K562 (cell line): ENCODE results near the gene CNKSR3. TPM values are rescaled to one million over a fixed set of nuclear protein-coding genes. Genes with fewer than 3 reads are reported as not detected.

Experiments used
- ATAC-seq: fragments of 200-7000 bp; cut with Tn5 transposase; 3 replicates; pipeline ENCODE4 v1.9.1; 2020; ENCODE audit warnings: moderate library complexity
- BruUV-seq: library from RNA; stranded (reverse); fragments of 400-500 nt; replicated peaks from 2 replicates; lab custom pipeline; 2021; lab: Mats Ljungman, UMichigan
- CTCF ChIA-PET: fragments of 300-600 bp; formaldehyde crosslinking; extraction: SDS; loops from one replicate; lab custom pipeline; 2021; ENCODE audit warnings: low intra/inter-chr PET ratio; lab: Yijun Ruan, JAX
- POLR2A ChIA-PET: fragments of 300-600, 350-650 bp; sonication (Branson Sonifier 250); formaldehyde crosslinking; extraction: SDS; loops from one replicate; lab custom pipeline; 2021; ENCODE audit warnings: antibody characterized with exemption, inconsistent platforms; lab: Yijun Ruan, JAX
- DNase-seq, 4 experiments: peaks; one replicate each; pipeline versions ENCODE4 v3.0.0 to v3.0.0-alpha.2; 2011 to 2018; ENCODE audit warnings: low spot score in 3 of 4, mixed read lengths in 3 of 4; ENCODE audit errors: extremely low read depth in 1 of 4
- FAIRE-seq: peaks from 2 replicates; lab custom pipeline; 2011; peaks lifted over from hg19 to GRCh38; lab: Jason Lieb, UNC
- H2AFZ ChIP-seq: 2 replicates; pipeline ENCODE4 v1.6.0; 2011; ENCODE audit warnings: low read depth, low read length, control low read depth, inconsistent platforms
- H3K27ac ChIP-seq: fragments of 200-600 bp; 3 replicates; pipeline ENCODE4 v1.8.0; 2011; ENCODE audit warnings: low read depth, mild to moderate bottlenecking, control low read depth, inconsistent platforms, low read length, moderate library complexity, mixed read lengths; ENCODE audit errors: extremely low read depth
- H3K27me3 ChIP-seq, 2 experiments: fragments of 300-600 bp in 1 of 2; 2 replicates in 1 of 2; 3 replicates in 1 of 2; pipeline versions ENCODE4 v1.6.0 to v1.8.0; 2011; ENCODE audit warnings: inconsistent platforms in 2 of 2, low read length in 2 of 2, mild to moderate bottlenecking in 1 of 2, mixed read lengths in 1 of 2, moderate library complexity in 1 of 2; ENCODE audit not compliant: control insufficient read depth in 2 of 2, insufficient read depth in 2 of 2
- H3K36me3 ChIP-seq: fragments of 300-600 bp; 3 replicates; pipeline ENCODE4 v1.8.0; 2011; ENCODE audit warnings: mild to moderate bottlenecking, low read length, inconsistent platforms; ENCODE audit not compliant: control insufficient read depth, insufficient read depth
- H3K4me1 ChIP-seq, 2 experiments: fragments of 200-600 bp in 1 of 2; replicated peaks in 1 of 2; 2 replicates in 1 of 2; 3 replicates in 1 of 2; pipeline versions ENCODE4 v1.5.1 to v1.8.0; 2011; ENCODE audit warnings: inconsistent platforms in 2 of 2, low read length in 2 of 2, mild to moderate bottlenecking in 1 of 2, mixed read lengths in 1 of 2, moderate library complexity in 1 of 2; ENCODE audit not compliant: control insufficient read depth in 2 of 2, insufficient read depth in 2 of 2
- H3K4me2 ChIP-seq: 2 replicates; pipeline ENCODE4 v1.6.1; 2011; ENCODE audit warnings: low read length, control low read depth, inconsistent platforms, mixed read lengths; ENCODE audit not compliant: insufficient read depth
- H3K4me3 ChIP-seq: fragments of 200-600 bp; sonication (generic), shearing (Covaris generic); 2 replicates; pipeline ENCODE4 v1.5.1; 2016; ENCODE audit warnings: control low read depth, inconsistent platforms
- H3K79me2 ChIP-seq: fragments of 200-600 bp; 3 replicates; pipeline ENCODE4 v1.8.0; 2011; ENCODE audit warnings: low read length, inconsistent platforms; ENCODE audit not compliant: control insufficient read depth, insufficient read depth
- H3K9ac ChIP-seq, 2 experiments: 2 replicates each; pipeline versions ENCODE4 v1.6.0 to v1.6.1; 2011; ENCODE audit warnings: low read depth in 2 of 2, low read length in 2 of 2, control low read depth in 1 of 2, inconsistent platforms in 1 of 2, mild to moderate bottlenecking in 1 of 2, mixed read lengths in 1 of 2; ENCODE audit not compliant: insufficient read depth in 1 of 2
- H3K9me1 ChIP-seq: one replicate; pipeline ENCODE4 v1.6.0; 2011; ENCODE audit warnings: inconsistent platforms, mild to moderate bottlenecking, low read length, moderate library complexity; ENCODE audit not compliant: control insufficient read depth, insufficient read depth
- H3K9me3 ChIP-seq: replicated peaks from 2 replicates; pipeline ENCODE4 v1.5.1; 2011; ENCODE audit warnings: low read depth, low read length, inconsistent platforms; ENCODE audit not compliant: control insufficient read depth, insufficient read depth
- H4K20me1 ChIP-seq: replicated peaks from 2 replicates; pipeline ENCODE4 v1.6.1; 2011; ENCODE audit warnings: low read length, inconsistent platforms, mixed read lengths; ENCODE audit not compliant: control insufficient read depth, insufficient read depth
- CC2D1A ChIP-seq: fragments of 450-650 bp; IDR thresholded peaks from 2 replicates; pipeline ENCODE4 v1.6.1; 2017; ENCODE audit warnings: mild to moderate bottlenecking
- ETV6 ChIP-seq, 3 experiments: fragments of 150-350 bp in 1 of 3; sonication (generic) in 1 of 3; formaldehyde crosslinking in 1 of 3; IDR thresholded peaks; 2 replicates each; pipeline versions ENCODE4 v1.6.1 to v1.8.0; 2014 to 2022; ENCODE audit warnings: borderline replicate concordance in 2 of 3, low read depth in 2 of 3, antibody characterized with exemption in 1 of 3, low read length in 1 of 3, mild to moderate bottlenecking in 1 of 3, missing genetic modification reagents in 1 of 3
- FOXJ2 ChIP-seq: fragments of 200-800 bp; sonication (Bioruptor generic); IDR thresholded peaks from 2 replicates; pipeline ENCODE4 v1.6.1; 2016; ENCODE audit warnings: missing genetic modification characterization, missing compliant biosample characterization
- FOXP1 ChIP-seq: sonication (generic); formaldehyde crosslinking; IDR thresholded peaks from 2 replicates; pipeline ENCODE4 v1.8.0; 2022; ENCODE audit warnings: mild to moderate bottlenecking, missing genetic modification reagents
- JUN ChIP-seq, 2 experiments: sonication (generic) in 1 of 2; formaldehyde crosslinking in 1 of 2; IDR thresholded peaks; 2 replicates each; pipeline versions ENCODE4 v1.6.1 to v1.8.0; 2012 to 2022; ENCODE audit warnings: borderline replicate concordance in 2 of 2, mild to moderate bottlenecking in 2 of 2, improper control_type of control experiment in 1 of 2, low read depth in 1 of 2, low read length in 1 of 2, missing genetic modification reagents in 1 of 2
- POLR2AphosphoS5 ChIP-seq: IDR thresholded peaks from 2 replicates; pipeline ENCODE4 v1.6.1; 2011; ENCODE audit warnings: mild to moderate bottlenecking, low read depth, low read length, moderate library complexity; ENCODE audit not compliant: control insufficient read depth, insufficient read depth
- WGBS: fragments of 100-300 bp; shearing (Covaris generic); methylation state at CpG from one replicate; pipeline ENCODE4 v1.1.6; 2016; ENCODE audit warnings: low coverage, mixed read lengths; ENCODE audit not compliant: insufficient coverage; ENCODE audit errors: missing lambda C conversion rate; 5-methylcytosine and 5-hydroxymethylcytosine counted together
- in situ Hi-C: fragments of 300-500 bp; cut with MboI; formaldehyde crosslinking; loops from 4 replicates; pipeline ENCODE4 v1.15.0; 2018; ENCODE audit warnings: inconsistent platforms, mixed read lengths
- intact Hi-C: fragments of 100-400 bp; cut with micrococcal nuclease; formaldehyde crosslinking; loops from 2 replicates; pipeline ENCODE4 v1.14.2; 2022
- polyA plus RNA-seq, 8 experiments: library from polyadenylated mRNA; depleted of rRNA in 4 of 8; stranded (reverse) in 5 of 8; unstranded in 3 of 8; fragments of >200 nt; fragmentation: Nextera tagmentation in 2 of 8; fragmentation: Illumina TruSeq in 1 of 8; extraction: Ambion mirVana in 2 of 8; extraction: Trizol in 1 of 8; gene quantifications; 2 replicates each; pipeline versions ENCODE4 v1.2.1 to v1.2.3, GENCODE V29; 2011 to 2014; ENCODE audit warnings: inconsistent platforms in 1 of 8, missing spikeins in 1 of 8
- total RNA-seq, 7 experiments: library from RNA; depleted of rRNA in 6 of 7; stranded (reverse); fragments of >200 nt in 6 of 7; fragmentation: Illumina TruSeq in 2 of 7; extraction: Trizol in 2 of 7; gene quantifications; 2 replicates each; pipeline versions ENCODE4 v1.2.1 to v1.2.3, GENCODE V29; 2011 to 2021; ENCODE audit warnings: low replicate concordance in 1 of 7
- TF ChIP-seq, protein P1 (sequence below): fragments of 250-450 bp; sonication (Bioruptor Pico); IDR thresholded peaks from 2 replicates; pipeline ENCODE4 v1.5.1; 2021; ENCODE audit warnings: mild to moderate bottlenecking
- TF ChIP-seq, protein P2 (sequence below): fragments of 450-650 bp; IDR thresholded peaks from 2 replicates; pipeline ENCODE4 v1.6.1; 2016; ENCODE audit warnings: missing biosample characterization, missing genetic modification characterization
- TF ChIP-seq, protein P3 (sequence below): fragments of 450-650 bp; formaldehyde crosslinking; conservative IDR thresholded peaks from 2 replicates; pipeline ENCODE4 v1.4.0; 2022; ENCODE audit warnings: mild to moderate bottlenecking, missing genetic modification characterization
- TF ChIP-seq, protein P4 (sequence below): fragments of 250-450 bp; sonication (Bioruptor Pico); IDR thresholded peaks from 2 replicates; pipeline ENCODE4 v1.8.0; 2021; ENCODE audit warnings: borderline replicate concordance, mild to moderate bottlenecking, moderate library complexity; ENCODE audit not compliant: poor library complexity, severe bottlenecking

Gene CNKSR3
- total and polyA plus RNA-seq, 9 of the 15 experiments (the other 6 are each of a cell fraction or from before 2014, with no cell fraction given) = 4.5 to 29.6 (median 9.5) TPM

DNA sequence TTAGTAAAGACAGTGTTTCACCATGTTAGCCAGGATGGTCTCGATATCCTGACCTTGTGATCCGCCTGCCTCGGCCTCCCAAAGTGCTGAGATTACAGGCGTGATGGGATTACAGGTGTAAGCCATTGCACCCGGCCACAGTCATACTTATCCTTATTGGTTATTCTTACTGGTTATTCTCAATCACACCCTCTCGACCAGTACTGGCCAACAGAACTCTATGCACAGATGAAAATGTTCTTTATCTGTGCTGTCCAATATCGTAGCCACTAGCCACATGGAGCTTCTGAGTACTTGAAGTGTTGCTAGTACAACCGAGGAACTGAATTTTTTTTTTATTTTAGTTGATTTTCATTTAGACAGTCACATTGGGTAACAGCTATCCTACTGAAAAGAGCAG is 63.5 kb downstream of the CNKSR3 start:
- ChIA-PET POLR2A (interaction anchor here (0.7 to 0.8 kb wide), 2 partner anchors 13 to 1508 kb away, joined by 3 to 4 read pairs; no protein-coding TSS in a partner anchor), CTCF (no interaction called here)
- WGBS = 91% methylated on average over 8 of the region's 8 CpGs
- Histone ChIP-seq H3K4me1 (peaks cover 3 to 5% of the 10 kb centered on the region in 2 experiments; a peak in 2 of 5 replicates), H3K4me3 (no peak overlapping the region), H2AFZ (no peak overlapping the region), H3K79me2 (peaks cover 21% of the 10 kb centered on the region; the same call in 2 of the 3 replicates), H3K9ac (no peak overlapping the region), H4K20me1 (no peaks in the 10 kb centered on the region), H3K27ac (no peak overlapping the region), H3K4me2 (no peak overlapping the region), H3K36me3 (peaks cover 18% of the 10 kb centered on the region; the same call in 2 of the 3 replicates), H3K27me3 (no peaks in the 10 kb centered on the region), H3K9me3 (no peaks in the 10 kb centered on the region), H3K9me1 (peaks cover 3% of the 10 kb centered on the region)
- in situ Hi-C loops (no loop called here), intact Hi-C loops (no loop called here)
- no peak for TF ChIP-seq FOXP1 (CRISPR knock-in tag)
- TF ChIP-seq, protein P1, sequence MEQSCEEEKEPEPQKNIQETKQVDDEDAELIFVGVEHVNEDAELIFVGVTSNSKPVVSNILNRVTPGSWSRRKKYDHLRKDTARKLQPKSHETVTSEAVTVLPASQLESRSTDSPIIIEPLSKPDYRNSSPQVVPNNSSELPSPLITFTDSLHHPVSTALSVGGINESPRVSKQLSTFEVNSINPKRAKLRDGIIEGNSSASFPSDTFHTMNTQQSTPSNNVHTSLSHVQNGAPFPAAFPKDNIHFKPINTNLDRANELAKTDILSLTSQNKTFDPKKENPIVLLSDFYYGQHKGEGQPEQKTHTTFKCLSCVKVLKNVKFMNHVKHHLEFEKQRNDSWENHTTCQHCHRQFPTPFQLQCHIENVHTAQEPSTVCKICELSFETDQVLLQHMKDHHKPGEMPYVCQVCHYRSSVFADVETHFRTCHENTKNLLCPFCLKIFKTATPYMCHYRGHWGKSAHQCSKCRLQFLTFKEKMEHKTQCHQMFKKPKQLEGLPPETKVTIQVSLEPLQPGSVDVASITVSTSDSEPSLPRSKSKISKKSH = no peak
- TF ChIP-seq POLR2AphosphoS5 = no peak
- TF ChIP-seq ETV6 (IDR thresholded peaks at IDR 0.05; ENCODE audit: borderline replicate concordance in 1 of 2, low read depth in 2 of 2, low read length in 1 of 2) = no peak
- TF ChIP-seq ETV6 (CRISPR knock-in tag; IDR thresholded peaks at IDR 0.05; ENCODE audit: borderline replicate concordance) = no peak
- no peak for TF ChIP-seq FOXJ2
- TF ChIP-seq, protein P2, sequence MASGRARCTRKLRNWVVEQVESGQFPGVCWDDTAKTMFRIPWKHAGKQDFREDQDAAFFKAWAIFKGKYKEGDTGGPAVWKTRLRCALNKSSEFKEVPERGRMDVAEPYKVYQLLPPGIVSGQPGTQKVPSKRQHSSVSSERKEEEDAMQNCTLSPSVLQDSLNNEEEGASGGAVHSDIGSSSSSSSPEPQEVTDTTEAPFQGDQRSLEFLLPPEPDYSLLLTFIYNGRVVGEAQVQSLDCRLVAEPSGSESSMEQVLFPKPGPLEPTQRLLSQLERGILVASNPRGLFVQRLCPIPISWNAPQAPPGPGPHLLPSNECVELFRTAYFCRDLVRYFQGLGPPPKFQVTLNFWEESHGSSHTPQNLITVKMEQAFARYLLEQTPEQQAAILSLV (tag) = no peak
- no peak for TF ChIP-seq JUN (IDR thresholded peaks at IDR 0.05; ENCODE audit: borderline replicate concordance, low read depth, low read length)
- no peak for TF ChIP-seq JUN (CRISPR knock-in tag; IDR thresholded peaks at IDR 0.05; ENCODE audit: borderline replicate concordance)
- TF ChIP-seq, protein P3, sequence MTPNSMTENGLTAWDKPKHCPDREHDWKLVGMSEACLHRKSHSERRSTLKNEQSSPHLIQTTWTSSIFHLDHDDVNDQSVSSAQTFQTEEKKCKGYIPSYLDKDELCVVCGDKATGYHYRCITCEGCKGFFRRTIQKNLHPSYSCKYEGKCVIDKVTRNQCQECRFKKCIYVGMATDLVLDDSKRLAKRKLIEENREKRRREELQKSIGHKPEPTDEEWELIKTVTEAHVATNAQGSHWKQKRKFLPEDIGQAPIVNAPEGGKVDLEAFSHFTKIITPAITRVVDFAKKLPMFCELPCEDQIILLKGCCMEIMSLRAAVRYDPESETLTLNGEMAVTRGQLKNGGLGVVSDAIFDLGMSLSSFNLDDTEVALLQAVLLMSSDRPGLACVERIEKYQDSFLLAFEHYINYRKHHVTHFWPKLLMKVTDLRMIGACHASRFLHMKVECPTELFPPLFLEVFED = no peak
- no peak for TF ChIP-seq CC2D1A
- TF ChIP-seq, protein P4, sequence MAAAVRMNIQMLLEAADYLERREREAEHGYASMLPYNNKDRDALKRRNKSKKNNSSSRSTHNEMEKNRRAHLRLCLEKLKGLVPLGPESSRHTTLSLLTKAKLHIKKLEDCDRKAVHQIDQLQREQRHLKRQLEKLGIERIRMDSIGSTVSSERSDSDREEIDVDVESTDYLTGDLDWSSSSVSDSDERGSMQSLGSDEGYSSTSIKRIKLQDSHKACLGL (CRISPR knock-in tag) = no peak
- FAIRE-seq (no peak), DNase-seq (no peak), ATAC-seq (no peak)
- BruUV-seq = no TSS peak
